Stimulated activated CD4-positive, alpha-beta T cell treated with anti-CD3 and anti-CD28 coated beads, Interleukin-2, amount 100 ng/mL, for 48 hours (primary cell): Measurements from ENCODE around the gene ABCC3.
A peak's percentile ranks its signal among the peaks of the same experiment; 100 is the strongest.
"Not testable (repeated sequence)": the region's sequence is repeated elsewhere in the genome, so short reads cannot be mapped to it uniquely, and the experiment has no call there.

Experiments
- DNase-seq, 2 donors: peaks; one replicate each; pipeline ENCODE4 v3.0.0-alpha.2; 2020

Gene ABCC3

DNA sequence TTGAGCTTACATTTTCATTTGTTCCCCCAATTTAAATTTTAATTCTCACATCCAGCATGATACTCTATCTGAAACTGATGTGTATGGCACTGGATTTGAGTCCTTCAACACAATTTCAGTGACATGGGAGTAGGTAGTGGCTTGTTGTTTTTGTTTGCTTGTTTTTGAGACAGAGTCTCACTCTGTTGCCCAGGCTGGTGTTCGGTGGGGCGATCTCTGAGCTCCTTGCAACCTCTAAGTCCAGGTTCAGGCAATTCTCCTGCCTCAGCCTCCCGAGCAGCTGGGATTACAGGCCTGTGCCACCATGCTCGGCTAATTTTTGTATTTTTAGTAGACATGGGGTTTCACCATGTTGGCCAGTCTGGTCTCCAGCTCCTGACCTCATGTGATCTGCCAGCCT lies 74.4 kb downstream of the ABCC3 start:
- DNase-seq = not testable (repeated sequence)

DNA sequence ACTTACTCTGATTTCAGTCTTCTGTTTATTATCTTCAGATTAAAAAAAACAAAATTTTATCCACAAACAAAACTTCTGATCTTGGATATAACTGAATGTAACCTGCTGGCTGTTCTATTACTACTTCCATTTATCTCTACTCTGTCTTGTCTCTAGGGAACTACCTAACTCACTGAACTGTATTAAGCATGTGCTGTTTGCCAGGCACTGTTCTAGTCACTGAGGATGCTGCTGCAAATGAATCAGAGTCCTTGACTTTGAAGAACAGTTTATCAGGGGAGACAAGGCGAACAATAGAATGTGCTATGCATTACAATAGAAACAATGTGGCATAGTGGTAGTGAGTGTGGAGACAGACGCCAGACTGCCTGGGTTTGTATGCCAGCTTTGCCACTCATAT lies 75.3 kb downstream of the ABCC3 start:
- no peak for DNase-seq

DNA sequence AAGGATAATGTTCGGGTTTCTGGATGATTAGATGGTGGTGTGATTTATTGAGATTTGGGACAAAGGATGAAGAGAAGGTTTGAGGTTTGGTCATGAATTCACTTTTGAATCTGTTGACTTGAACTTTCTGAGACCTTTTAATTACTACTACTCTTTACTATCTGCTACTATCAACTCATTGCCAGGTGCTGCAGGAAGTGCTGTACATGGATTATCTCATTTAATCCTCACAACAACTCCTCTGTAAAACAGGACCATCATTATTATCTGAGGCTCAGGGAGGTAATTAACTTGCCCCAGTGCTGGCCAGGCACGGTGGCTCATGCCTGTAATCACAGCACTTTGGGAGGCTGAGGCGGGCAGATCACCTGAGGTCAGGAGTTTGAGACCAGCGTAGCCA lies 76.0 kb downstream of the ABCC3 start:
- DNase-seq = no peak

DNA sequence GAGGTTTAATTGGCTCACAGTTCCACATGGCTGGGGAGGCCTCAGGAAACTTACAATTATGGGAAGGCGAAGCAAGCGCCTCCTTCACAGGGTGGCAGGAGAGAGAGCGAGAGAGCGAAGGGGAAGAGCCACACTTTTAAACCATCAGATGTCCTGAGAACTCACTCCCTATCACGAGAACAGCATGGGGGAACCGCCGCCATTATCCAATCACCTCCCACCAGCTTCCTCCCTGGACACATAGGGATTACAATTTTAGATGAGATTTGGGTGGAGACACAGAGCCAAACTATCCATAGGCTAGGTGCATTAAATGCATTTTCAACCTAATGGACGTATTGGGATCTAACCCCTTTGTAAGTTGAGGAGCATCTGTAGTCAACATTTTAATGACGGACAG lies 78.0 kb downstream of the ABCC3 start:
- DNase-seq = no peak

DNA sequence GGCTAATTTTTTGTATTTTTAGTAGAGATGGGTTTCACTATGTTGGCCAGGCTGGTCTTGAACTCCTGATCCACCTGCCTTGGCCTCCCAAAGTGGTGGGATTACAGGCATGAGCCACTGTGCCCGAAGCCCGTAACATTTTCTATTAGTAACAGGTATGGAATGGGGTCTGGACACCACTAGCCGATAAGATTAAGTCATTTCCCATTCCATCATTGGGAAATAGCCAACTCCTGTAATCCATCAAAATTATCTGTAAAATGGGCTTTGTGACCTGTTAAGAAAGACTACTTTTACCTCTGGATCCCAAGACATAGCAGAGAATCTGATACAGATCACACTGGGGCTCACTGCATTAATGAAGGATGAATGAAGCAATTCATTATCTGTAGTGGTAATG lies 80.8 kb downstream of the ABCC3 start:
- DNase-seq = no peak

DNA sequence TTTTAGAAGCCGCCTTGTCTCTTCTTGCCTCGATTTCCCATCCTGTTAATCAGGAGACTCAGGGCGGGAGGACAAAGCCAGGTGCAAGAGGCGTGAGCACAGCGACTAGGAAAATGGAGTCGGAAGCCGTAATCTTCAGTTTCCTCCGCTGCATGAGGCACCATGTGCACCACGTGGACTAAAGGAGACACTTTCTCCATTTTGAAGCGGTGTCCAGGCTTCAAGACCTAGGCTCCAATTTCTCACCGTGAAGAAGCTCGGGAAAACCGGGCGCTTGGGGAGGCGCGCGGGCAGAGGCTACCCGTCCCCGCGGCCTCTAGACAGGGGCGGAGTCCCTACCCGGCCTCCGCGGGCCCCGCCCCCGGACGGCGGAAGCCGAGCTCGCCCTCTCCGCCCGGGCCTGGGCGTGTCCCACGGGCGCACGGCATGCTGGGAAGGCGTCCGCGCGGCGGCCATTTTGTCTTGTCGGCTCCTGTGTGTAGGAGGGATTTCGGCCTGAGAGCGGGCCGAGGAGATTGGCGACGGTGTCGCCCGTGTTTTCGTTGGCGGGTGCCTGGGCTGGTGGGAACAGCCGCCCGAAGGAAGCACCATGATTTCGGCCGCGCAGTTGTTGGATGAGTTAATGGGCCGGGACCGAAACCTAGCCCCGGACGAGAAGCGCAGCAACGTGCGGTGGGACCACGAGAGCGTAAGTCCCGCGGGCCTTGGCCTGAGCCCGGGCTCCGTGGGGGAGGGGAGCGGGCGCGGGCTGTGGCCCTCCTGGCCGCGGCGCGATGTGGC lies 84.7 kb downstream of the ABCC3 start, which contains the start of gene LUC7L3:
Gene LUC7L3, plus strand, starts transcription at position 460 of the 780 bp plus-strand sequence. Its CDS starts 130 bp downstream, at position 590.
- DNase-seq = peak; percentile 91 to 92

DNA sequence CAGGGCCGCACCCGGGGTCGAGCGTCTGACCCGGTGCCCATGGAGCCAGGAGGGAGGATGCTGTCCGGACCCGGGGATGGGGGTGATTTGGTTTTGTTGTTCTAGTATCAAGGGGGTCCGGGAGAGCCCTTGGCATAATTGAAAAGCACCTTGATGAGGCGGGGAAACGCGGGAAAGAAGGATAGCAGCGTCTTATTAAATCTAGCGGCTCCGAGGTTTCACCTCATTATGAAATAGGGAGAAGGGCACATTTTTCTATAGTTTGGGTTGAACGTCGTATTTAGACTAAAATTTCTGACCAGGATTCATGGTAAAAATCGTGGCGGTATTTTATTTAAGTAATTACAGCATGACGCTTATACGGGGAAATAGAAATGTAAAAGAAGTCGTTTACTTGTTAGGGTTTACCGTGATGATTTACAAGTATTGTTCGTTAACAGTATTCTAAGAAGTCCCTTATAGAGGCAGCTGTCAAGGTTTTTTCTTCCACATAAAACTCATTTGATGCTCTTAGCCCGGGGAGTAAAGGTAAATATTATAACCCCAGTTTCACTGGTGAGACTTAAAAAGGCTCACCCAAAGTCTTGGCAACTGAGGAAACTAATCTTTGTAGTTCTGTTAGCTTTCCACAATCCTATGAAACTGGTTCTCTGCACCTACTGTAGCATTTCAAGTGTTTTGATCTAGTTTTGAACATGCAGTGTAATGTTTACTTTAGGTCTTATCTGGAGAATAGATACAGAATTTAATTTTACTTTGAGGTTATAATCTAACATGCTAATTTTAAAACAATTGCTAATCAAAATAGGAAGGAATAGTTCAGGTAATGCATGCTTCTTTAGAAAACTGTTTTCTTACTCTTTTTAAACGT lies 85.5 kb downstream of the ABCC3 start:
- DNase-seq = no peak

DNA sequence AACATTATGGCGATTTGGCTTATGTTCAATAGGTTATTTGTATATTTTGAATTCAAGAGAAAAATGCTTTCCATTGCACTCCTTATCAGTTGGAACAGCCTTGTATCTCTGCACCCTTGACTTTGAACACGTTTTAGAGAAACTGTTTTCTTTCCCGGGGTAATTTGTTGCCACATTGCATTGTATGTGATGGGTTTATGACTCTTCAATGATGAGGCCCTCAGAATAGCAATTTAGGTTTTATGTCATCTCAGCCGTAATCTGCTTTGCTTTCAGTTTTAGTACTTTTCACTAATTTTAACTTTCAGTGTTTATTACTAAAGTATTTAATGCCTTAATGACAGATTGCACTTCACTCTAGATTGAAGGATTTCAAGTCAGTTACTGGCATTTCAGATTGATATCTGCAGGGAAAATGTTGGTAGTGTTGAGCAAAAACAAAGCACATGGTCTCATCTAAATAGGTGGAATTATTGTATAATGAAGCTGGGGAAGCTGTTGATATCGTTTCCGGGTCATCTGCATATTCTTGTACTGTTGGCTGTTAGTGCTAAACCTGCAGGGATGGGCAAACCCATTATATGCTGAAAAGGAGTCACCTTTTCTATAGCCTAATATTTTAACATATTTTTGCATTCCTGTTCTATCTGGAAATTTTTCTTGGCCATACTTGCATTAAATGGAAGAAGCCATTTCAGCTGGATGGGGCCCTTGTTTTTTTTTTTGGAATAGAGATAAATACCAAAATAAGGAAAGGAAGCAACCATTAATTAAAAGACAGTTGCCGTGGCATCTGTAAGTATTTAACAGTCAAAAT lies 86.7 kb downstream of the ABCC3 start:
- DNase-seq = no peak

DNA sequence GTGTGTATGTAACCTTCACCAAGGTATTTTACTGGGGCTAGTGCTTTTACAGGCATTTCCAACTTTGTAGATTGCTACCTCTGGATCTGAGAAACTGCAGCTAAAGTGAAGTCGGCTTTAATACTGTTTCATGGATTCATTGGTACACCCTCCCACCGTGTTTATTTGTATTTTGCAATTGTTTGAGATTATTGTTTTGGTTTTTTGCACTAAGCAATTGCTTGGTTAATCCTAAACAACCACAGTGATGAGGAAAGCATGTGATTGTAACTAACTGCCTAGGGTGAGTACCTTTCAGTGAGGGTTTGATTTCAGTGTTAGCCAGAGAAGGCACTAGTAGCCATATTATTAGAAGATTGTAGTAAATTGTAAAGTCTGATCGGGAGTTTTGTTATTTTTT lies 88.1 kb downstream of the ABCC3 start:
- DNase-seq = no peak

DNA sequence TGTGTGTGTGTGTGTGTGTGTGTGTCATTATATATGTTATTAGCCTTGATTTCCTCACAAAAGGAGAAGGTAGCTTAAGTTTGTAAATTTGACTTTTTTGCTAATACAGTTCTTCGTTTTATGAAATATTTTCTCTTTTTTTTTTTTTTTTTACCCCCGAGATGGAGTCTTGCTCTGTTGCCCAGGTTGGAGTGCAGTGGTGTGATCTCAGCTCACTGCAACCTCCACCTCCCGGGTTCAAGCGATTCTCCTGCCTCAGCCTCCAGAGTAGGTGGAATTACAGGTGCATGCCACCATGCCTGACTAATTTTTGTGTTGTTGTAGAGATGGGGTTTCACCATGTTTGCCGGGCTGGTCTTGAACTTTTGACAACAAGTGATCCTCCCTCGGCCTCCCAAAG lies 89.9 kb downstream of the ABCC3 start:
- DNase-seq = not testable (repeated sequence)

DNA sequence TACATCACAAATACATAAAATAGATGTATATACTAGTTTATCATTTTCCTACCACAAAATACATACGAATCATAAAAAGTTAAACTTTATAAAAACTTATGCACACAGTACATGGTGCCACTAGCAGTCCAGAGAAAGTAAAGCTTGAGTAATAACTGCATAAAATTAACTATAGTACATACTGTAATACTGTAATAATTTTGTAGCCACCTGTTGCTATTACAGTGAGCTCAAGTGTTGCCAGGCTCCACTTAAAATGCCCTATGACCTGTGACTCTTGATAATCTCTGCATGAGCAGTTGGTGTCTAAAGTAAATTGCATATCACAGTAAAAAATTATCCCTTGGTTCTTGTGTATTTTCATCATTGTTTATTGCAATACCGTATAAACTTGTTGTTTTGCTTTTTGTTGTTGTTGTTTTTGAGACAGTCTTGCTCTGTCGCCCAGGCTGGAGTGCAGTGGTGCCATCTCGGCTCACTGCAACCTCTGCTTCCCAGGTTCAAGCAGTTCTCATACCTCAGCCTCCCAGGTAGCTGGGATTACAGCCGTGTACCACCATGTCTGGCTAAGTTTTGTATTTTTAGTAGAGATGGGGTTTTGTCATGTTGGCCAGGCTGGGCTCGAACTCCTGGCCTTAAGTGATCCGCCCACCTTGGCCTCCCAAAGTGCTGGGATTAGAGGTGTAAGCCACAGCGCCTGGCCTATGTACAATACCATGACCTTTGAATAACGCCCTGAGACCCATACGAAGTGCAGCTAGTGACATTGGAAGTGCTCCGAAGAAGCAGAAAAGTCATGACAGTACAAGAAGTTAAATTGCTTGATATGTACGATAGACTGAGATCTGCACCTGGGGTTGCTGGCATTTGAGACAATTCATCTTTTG lies 91.3 kb downstream of the ABCC3 start:
- DNase-seq = no peak

DNA sequence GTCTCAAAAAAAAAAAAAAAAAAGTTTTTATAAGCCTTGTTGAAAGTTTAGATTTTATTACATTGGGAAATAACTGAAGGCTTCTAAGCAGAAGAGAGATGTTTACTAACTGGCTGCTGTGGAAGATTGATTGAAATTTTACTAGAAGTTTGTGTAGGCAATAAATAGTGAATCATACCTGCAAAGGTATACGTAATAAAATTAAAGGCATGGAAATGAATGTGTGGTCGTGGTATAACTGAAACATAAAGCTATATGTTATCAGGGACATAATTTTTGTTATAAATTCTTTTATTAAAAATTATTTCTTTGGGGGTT lies 93.4 kb downstream of the ABCC3 start:
- DNase-seq = no peak

DNA sequence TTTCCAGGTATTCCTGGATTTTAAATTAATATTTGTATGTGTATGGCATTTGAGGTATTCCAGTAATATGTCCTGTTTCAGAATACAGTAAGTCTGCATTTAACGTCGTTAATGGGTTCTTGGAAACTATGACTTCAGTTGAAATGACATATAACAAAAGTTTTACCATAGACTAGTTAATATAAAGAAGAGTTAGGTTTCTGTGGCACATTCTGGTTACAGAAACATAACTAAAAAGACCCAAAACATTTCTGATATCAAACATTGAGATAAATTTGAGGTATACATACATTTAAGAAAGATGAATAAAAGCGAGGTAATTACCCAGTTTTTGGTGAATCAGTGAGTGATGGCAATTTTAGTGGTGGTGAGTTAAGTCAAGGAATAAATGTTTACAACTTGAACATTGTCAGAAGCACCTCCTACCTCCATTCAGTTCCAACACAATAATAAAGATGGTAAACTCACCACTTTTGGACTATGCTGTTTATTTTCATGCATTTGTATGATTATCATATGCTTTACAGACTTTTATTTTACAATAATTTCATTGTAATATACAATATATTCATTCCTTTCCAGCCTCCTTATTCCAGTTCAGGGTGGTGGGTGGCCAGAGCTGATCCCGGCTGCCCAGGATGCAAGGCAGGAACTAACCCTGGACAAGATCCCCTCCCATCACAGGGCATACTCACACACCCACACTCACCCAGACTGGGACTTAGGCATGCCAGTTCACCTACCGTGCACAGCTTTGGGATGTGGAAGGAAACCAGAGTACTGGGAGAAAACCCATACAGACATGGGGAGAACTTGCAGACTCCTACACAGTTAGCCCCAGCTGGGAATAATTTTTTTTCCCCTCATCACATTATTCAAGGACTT lies 94.4 kb downstream of the ABCC3 start:
- no peak for DNase-seq

DNA sequence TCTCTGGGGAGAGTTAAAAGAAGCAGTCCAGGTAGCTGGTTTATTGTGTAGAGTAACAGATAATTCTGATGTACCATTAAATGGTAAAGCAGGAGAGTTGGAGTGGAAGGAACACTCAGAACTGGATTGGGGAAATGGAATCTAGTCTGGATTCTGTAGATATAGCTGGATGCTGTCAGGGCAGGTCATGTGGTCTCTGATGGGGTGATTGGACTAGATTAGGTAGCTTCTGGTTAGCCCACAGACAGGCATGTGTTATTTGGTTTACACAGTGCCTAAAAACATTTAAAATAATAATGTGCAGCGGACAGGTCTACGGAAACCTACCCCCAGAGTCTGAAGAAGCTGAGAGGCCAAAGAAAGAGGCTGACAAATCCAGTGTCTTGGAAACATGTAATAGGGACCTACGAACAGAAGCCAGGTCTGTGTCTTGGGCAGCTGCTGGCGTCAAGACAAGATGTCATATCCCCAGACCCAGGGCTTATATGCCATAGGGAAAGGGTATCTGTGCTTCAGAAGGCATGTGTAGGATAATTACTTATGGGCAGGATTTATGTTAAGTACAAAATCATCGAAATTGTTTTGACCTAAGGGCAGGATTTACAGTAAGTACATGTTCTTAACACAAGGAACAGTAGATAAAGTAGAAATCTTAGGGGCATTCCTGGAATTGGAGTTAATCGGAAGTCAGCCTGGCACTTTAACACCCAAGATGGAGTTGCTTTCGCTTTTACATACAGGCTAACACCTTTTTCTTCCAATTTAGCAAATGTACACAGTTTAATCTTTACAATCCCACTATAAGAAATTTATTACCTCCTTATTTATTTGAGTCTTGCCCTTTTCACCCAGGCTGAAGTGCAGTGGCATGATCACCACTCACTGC lies 97.1 kb downstream of the ABCC3 start:
- no peak for DNase-seq

DNA sequence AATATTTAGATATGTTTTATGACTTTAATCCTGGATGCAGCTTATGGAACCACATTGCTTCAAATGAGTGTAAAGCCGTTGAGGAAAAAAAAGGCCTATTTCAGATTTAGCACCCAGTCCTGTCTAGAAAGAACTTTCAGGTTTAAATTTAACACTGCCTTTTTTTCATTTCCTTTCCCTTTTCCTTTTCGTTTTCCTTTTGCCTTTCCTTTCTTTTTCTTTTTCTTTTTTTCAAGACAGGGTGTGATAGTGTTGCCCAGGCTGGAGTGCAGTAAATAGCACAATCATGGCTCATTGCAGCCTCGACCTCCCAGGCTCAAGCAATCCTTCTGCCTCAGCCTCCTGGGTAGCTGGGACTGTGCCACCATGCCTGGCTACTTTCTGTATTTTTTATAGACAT lies 100.6 kb downstream of the ABCC3 start:
- DNase-seq = no peak

DNA sequence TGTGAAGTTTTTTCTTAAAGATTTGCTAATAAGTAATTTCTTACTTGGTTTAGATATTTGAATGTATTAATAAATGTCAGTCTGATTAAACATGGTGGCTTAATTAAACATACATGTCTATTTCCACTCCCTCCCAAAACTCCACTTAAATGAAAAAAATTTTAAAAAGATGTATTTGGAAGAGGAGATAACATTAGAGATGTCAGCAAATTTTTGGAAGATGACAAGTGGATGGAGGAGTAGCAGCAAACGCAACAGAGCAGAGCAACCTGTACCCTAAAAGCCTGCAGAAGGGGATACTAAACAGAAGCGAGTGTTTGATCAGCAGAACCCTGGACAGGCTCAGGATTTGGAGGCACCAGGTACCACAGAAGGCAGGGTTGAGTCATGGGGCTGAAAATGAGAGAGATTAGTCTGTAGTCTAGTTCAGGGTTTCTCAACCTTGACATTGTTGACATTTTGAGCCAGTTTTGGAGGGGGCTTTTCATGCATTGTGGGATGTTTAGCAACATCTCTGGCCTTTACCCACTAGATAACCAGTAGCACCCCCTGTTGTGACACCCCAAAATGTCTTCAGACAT lies 102.5 kb downstream of the ABCC3 start:
- DNase-seq = no peak

DNA sequence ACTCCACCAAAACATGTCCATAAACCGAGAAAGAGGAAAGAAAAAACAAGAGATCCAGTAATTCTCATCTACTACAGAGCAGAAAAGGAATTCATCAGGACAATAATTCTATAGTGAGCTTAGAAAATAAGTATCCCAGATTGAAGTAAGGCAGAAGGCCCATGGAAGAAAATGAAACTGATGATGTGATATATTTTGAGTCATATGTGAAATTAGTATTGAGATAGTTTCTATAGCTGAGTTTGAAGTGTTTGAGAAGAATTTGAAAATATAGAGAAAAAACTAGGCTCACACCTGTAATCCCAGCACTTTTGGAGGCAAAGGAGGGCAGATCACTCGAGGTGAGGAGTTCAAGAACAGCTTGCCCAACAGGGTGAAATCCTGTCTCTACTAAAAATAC lies 104.4 kb downstream of the ABCC3 start:
- DNase-seq = no peak
